ENCODE data around the gene MARCHF10.

MARCHF10 gene

GRCh38 chr17:62655656-62656055, 152.5 kb downstream of the MARCHF10 start:
- DNase-seq, result no peak

GRCh38 chr17:62653826-62654761, 154.0 kb downstream of the MARCHF10 start:
- peak; percentile 71 for DNase-seq

GRCh38 chr17:62653002-62653825, 154.9 kb downstream of the MARCHF10 start:
- DNase-seq, result peak; percentile 78

- DNase-seq, result peak; percentile 78
Observed at GRCh38 chr17:62652251-62653001, 155.7 kb downstream of the MARCHF10 start.
